ENCODE measurements around the gene RNF133. TPM values are rescaled to one million over a fixed set of nuclear protein-coding genes. Genes with fewer than 3 reads are reported as not detected.

RNF133 gene
- total RNA-seq, 1 experiment from 2014 or later = not detected

Small RNA genes lying within 50 kb of the gene (small RNA-seq; reads per million reads assigned to genes)
- not detected for gene AC006463.1

Other genes starting within 250 kb of the RNF133 start
- 0.10 TPM in 1 of 2 replicates, not detected in the other for gene RNF148, start 3.8 kb upstream of the RNF133 start, total RNA-seq (2014; rRNA removed; shearing (Covaris generic))
- gene CADPS2, start 187.3 kb upstream of the RNF133 start, total RNA-seq (2014; rRNA removed; shearing (Covaris generic)) = 1.6 and 1.7 TPM in 2 replicates